HG02759 (cell line): ENCODE measurements around the gene CDC42BPG.

Source experiments
- ATAC-seq: cut with Tn5 transposase; IDR thresholded peaks from one replicate; pipeline ENCODE4 v1.9.1; 2021; ENCODE audit warnings: mild to moderate bottlenecking, moderate library complexity; ENCODE audit not compliant: unreplicated experiment

CDC42BPG gene

DNA sequence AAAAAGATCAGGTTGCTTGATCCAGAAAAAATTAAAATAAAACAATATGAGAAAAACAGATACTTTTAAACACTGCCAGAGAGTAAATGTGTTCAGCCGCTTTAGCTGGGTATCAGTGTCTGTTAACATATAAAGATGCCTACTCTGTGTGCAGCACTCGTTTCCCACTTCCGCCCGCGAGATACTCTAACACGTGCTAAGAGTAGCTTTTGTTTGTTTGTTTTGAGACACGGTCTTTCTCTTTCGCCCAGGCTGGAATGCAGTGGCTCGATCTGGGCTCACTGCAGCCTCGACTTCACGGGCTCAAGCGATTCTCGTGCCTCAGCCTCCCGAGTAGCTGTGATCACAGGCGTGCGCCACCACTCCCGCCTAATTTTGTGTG, 33.6 kb downstream of the CDC42BPG start:
- no peak for ATAC-seq

- peak; percentile 55 for ATAC-seq
Observed at GRCh38 chr11:64810271-64810890, 34.1 kb downstream of the CDC42BPG start, which contains the start of gene MEN1. MEN1 (minus strand) TSS chr11:64810551; CDS start chr11:64810109, 442 bp downstream.

GRCh38 chr11:64809781-64810241, 34.6 kb downstream of the CDC42BPG start:
- ATAC-seq: no peak

GRCh38 chr11:64805481-64805880, 39.0 kb downstream of the CDC42BPG start:
- ATAC-seq: no peak

- ATAC-seq: no peak
Observed at GRCh38 chr11:64804346-64805210, 39.9 kb downstream of the CDC42BPG start.

DNA sequence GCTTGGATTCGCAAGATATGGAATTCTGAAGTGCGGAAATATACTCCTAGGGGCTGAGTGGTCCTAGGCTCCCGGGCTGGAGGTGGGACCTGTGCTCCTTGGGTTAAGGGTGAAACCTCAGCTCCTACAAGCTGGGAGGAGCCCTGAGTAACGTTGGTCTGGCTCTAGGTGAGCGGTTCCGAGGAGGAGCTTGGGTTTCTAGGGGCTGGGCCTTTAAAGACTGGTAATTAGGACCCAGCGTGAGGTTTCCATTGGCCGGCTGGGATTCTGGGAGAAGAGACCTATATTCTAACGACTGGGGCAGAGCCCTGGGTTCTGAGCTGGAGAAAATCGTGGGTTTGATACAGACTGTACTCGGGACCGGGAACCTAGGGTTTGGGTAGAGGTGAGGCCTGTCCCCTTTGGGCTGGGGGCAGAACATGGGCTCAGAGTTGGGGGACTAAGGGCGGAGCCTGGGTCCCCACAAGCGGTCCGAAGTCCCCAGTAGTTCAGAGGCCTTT, 40.6 kb downstream of the CDC42BPG start:
- ATAC-seq: no peak

DNA sequence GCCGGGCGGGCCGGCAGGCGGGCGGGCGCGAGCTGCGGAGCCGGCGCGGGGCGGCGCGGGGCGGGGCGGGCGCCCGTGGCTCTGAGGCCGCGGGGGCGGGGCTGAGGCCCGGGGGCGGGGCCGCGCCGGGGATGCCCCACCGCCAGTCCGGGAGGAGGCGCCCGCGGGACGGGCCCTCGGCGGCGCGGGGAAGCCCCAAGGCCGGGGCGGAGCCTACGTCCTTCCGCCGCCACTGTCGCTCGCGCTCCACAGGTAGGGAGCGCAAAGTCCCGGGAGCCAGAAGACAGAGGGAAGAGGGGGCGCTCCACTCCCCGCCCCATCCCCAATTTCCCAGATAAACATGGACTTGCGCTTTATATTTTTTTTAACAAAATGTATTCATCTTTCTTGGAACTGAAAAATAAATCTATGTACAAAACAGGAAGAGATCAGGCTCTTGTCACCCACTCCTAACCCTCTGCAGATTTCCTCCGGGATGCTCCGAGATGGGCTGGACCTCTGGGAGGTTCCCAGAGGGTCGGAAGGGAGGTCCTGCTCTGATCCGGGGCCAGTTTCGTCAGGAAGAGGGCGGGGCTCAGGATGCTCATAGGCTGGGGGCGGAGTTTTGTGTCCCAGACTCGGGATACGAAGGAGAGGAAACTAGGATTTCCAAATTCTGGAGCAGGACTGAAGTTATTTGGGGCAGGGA, 41.2 kb downstream of the CDC42BPG start, which contains the start of gene MAP4K2:
MAP4K2 (minus strand) TSS at position 57 of the 688 bp plus-strand sequence. CDS start 65 bp downstream, outside the sequence.
- peak; percentile 71 for ATAC-seq

- ATAC-seq: peak; percentile 9
Observed at GRCh38 chr11:64802370-64803157, 41.9 kb downstream of the CDC42BPG start.

GRCh38 chr11:64801561-64802369, 42.7 kb downstream of the CDC42BPG start:
- no peak for ATAC-seq

DNA sequence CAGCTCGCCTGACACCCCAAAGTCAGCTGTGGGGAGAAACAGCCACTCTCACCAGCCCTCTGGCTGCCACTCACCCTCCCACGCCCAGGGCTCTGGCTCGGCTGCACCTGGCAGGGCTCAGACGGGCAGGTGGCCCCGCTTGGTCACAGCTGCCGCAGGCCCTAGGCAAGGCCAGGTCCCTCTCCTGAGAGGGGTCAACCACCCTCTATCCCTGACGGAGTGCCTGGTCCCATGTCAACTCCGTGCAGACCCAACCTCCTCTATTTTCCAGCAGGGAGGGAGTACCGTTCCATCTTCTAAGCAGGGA, 43.3 kb downstream of the CDC42BPG start:
- no peak for ATAC-seq

- ATAC-seq: no peak
Observed at GRCh38 chr11:64800303-64801157, 43.9 kb downstream of the CDC42BPG start.

- no peak for ATAC-seq
Observed at GRCh38 chr11:64799623-64800302, 44.7 kb downstream of the CDC42BPG start.

- no peak for ATAC-seq
Observed at GRCh38 chr11:64799256-64799622, 45.2 kb downstream of the CDC42BPG start.

- no peak for ATAC-seq
Observed at GRCh38 chr11:64796757-64797541, 47.5 kb downstream of the CDC42BPG start.

- no peak for ATAC-seq
Observed at GRCh38 chr11:64796047-64796756, 48.3 kb downstream of the CDC42BPG start.

GRCh38 chr11:64794526-64794925, 49.9 kb downstream of the CDC42BPG start:
- ATAC-seq: no peak
